MM.1S (cell line): ENCODE results near the gene HSD17B8.

Source experiments
- DNase-seq: peaks from one replicate; pipeline ENCODE4 v3.0.0-alpha.2; 2015
- H2AFZ ChIP-seq: fragments of 300-600 bp; sonication (generic); 2 replicates; pipeline ENCODE4 v1.6.0; 2016; ENCODE audit warnings: antibody characterized with exemption, low read length
- H3F3A ChIP-seq: fragments of 300-600 bp; sonication (generic); 2 replicates; pipeline ENCODE4 v1.6.1; 2016; ENCODE audit warnings: mild to moderate bottlenecking, antibody characterized with exemption, low read length, moderate library complexity, mixed read lengths; ENCODE audit not compliant: insufficient read depth
- H3K27ac ChIP-seq: fragments of 300-600 bp; sonication (generic); 2 replicates; pipeline ENCODE4 v1.5.1; 2016; ENCODE audit warnings: mild to moderate bottlenecking, low read length
- H3K27me3 ChIP-seq: fragments of 300-600 bp; sonication (generic); replicated peaks from 2 replicates; pipeline ENCODE4 v1.6.0; 2016; ENCODE audit warnings: low read length; ENCODE audit not compliant: insufficient read depth
- H3K36me3 ChIP-seq: fragments of 300-600 bp; sonication (generic); replicated peaks from 2 replicates; pipeline ENCODE4 v1.6.1; 2016; ENCODE audit warnings: mild to moderate bottlenecking, low read length, mixed read lengths; ENCODE audit not compliant: insufficient read depth
- H3K4me1 ChIP-seq: fragments of 300-600 bp; sonication (generic); 2 replicates; pipeline ENCODE4 v1.6.1; 2016; ENCODE audit warnings: low read length, mixed read lengths
- H3K4me2 ChIP-seq: fragments of 300-600 bp; sonication (generic); 2 replicates; pipeline ENCODE4 v1.6.0; 2016; ENCODE audit warnings: low read depth, low read length
- H3K4me3 ChIP-seq: fragments of 300-600 bp; sonication (generic); 2 replicates; pipeline ENCODE4 v1.5.1; 2016; ENCODE audit warnings: low read length, mixed read lengths
- H3K79me2 ChIP-seq: fragments of 300-600 bp; sonication (generic); 2 replicates; pipeline ENCODE4 v1.6.1; 2016; ENCODE audit warnings: mixed run types, low read length, mixed read lengths
- H3K9ac ChIP-seq: fragments of 300-600 bp; sonication (generic); 2 replicates; pipeline ENCODE4 v1.6.1; 2016; ENCODE audit warnings: low read length, mixed read lengths
- H3K9me2 ChIP-seq: fragments of 300-600 bp; sonication (generic); replicated peaks from 2 replicates; pipeline ENCODE4 v1.6.1; 2016; ENCODE audit warnings: mild to moderate bottlenecking, low read length, mixed read lengths; ENCODE audit not compliant: insufficient read depth
- H3K9me3 ChIP-seq: fragments of 300-600 bp; sonication (generic); replicated peaks from 2 replicates; pipeline ENCODE4 v1.6.1; 2016; ENCODE audit warnings: mild to moderate bottlenecking, low read length, mixed read lengths; ENCODE audit not compliant: insufficient read depth
- H4K20me1 ChIP-seq: fragments of 300-600 bp; sonication (generic); 2 replicates; pipeline ENCODE4 v1.6.1; 2016; ENCODE audit warnings: mild to moderate bottlenecking, low read length, moderate library complexity, mixed read lengths; ENCODE audit not compliant: insufficient read depth
- EZH2 ChIP-seq: fragments of 300-600 bp; sonication (generic); optimal IDR thresholded peaks from 2 replicates; pipeline ENCODE3; 2017; ENCODE audit warnings: low read depth, mild to moderate bottlenecking, antibody characterized with exemption, low read length, mixed read lengths
- EZH2phosphoT487 ChIP-seq: fragments of 300-600 bp; sonication (generic); IDR thresholded peaks from 2 replicates; pipeline ENCODE4 v1.6.1; 2018; ENCODE audit warnings: antibody characterized with exemption, low read length
- TF ChIP-seq, protein P1 (sequence below): fragments of 300-600 bp; sonication (generic); IDR thresholded peaks from 2 replicates; pipeline ENCODE4 v1.5.1; 2016; ENCODE audit warnings: antibody characterized with exemption, low read length, mixed read lengths

HSD17B8 gene

GRCh38 chr6:33163540-33163939 lies 40.9 kb upstream of the HSD17B8 start:
- no peak overlapping the region for H2AFZ ChIP-seq

GRCh38 chr6:33164176-33164575 lies 40.3 kb upstream of the HSD17B8 start:
- no peak overlapping the region for H3K27ac ChIP-seq
- H3K4me1 ChIP-seq = peaks cover 6% of the 10 kb centered on the region; the same call in 1 of the 2 replicates
- H4K20me1 ChIP-seq = no peaks in the 10 kb centered on the region
- H3F3A ChIP-seq = no peaks in the 10 kb centered on the region
- H3K4me3 ChIP-seq = no peak overlapping the region
- no peaks in the 10 kb centered on the region for H3K9me2 ChIP-seq
- H3K27me3 ChIP-seq = peaks cover 24% of the 10 kb centered on the region
- TF ChIP-seq, protein P1, sequence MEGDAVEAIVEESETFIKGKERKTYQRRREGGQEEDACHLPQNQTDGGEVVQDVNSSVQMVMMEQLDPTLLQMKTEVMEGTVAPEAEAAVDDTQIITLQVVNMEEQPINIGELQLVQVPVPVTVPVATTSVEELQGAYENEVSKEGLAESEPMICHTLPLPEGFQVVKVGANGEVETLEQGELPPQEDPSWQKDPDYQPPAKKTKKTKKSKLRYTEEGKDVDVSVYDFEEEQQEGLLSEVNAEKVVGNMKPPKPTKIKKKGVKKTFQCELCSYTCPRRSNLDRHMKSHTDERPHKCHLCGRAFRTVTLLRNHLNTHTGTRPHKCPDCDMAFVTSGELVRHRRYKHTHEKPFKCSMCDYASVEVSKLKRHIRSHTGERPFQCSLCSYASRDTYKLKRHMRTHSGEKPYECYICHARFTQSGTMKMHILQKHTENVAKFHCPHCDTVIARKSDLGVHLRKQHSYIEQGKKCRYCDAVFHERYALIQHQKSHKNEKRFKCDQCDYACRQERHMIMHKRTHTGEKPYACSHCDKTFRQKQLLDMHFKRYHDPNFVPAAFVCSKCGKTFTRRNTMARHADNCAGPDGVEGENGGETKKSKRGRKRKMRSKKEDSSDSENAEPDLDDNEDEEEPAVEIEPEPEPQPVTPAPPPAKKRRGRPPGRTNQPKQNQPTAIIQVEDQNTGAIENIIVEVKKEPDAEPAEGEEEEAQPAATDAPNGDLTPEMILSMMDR = no peak
- TF ChIP-seq EZH2phosphoT487 (no peak), EZH2 (no peak)
- H3K36me3 ChIP-seq = no peaks in the 10 kb centered on the region
- no peak overlapping the region for H2AFZ ChIP-seq
- H3K9ac ChIP-seq = no peak overlapping the region
- no peak for DNase-seq
- no peak overlapping the region for H3K4me2 ChIP-seq
- no peaks in the 10 kb centered on the region for H3K79me2 ChIP-seq
- no peaks in the 10 kb centered on the region for H3K9me3 ChIP-seq

More at GRCh38 chr6:33163540-33163939, 40.9 kb upstream of the HSD17B8 start:
- Histone ChIP-seq H3K4me2 (no peak overlapping the region), H3K4me3 (no peak overlapping the region), H3K36me3 (no peaks in the 10 kb centered on the region), H3K9me3 (no peaks in the 10 kb centered on the region), H3F3A (no peaks in the 10 kb centered on the region), H3K79me2 (no peaks in the 10 kb centered on the region), H3K9me2 (no peaks in the 10 kb centered on the region), H4K20me1 (no peaks in the 10 kb centered on the region), H3K4me1 (peaks cover 6% of the 10 kb centered on the region; the same call in 1 of the 2 replicates), H3K27ac (no peak overlapping the region), H3K27me3 (peaks cover 24% of the 10 kb centered on the region), H3K9ac (no peak overlapping the region)
- no peak for TF ChIP-seq EZH2phosphoT487
- no peak for TF ChIP-seq EZH2
- TF ChIP-seq, protein P1 = no peak
- no peak for DNase-seq

DNA sequence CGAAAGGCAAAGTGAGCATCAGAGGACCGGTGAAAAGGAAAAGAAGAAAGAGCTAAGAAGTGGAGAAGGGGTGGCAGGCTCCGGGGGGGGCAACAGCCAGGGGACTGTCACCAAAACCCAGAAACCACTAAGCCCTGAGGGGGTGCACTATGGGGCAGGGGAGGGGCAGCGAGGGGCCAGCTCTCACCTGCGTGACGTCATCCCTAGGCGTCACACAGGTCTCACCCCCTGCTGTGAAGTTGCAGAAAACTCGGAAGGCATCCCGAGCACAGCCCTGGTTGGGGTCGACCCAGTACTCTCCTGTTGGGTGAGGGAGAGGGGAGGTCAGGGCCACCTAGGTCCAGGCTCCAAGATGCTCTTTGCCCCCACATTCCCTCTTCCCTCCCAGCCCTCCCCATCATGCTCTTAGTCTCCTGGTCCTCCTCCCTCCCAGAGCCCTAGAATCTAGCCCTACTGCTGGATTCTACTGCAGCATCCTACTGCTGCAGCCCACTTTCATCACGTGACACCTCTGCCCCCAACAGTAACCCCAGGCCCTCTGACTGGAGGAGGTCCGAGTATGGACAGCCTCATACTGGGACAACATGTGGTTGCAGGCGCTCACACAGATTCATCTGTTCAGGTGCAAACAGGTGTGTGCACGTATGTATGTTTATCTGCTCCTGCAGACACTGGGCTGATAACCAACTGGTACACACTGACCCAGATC lies 39.6 kb upstream of the HSD17B8 start:
- Histone ChIP-seq H3K9me2 (no peaks in the 10 kb centered on the region), H3K4me1 (peaks cover 6% of the 10 kb centered on the region; the same call in 1 of the 2 replicates), H2AFZ (no peak overlapping the region), H3K9me3 (no peaks in the 10 kb centered on the region), H3K4me3 (no peak overlapping the region), H3K36me3 (no peaks in the 10 kb centered on the region), H3K27ac (no peak overlapping the region), H3K27me3 (peaks cover 24% of the 10 kb centered on the region), H3K9ac (no peak overlapping the region), H3K79me2 (no peaks in the 10 kb centered on the region), H4K20me1 (no peaks in the 10 kb centered on the region), H3K4me2 (no peak overlapping the region), H3F3A (no peaks in the 10 kb centered on the region)
- DNase-seq = no peak
- TF ChIP-seq EZH2 = no peak
- no peak for TF ChIP-seq EZH2phosphoT487
- TF ChIP-seq, protein P1 = no peak
